Measurements from ENCODE around the gene RNU2-63P. TPM values are rescaled to one million over a fixed set of nuclear protein-coding genes. Genes with fewer than 3 reads are reported as not detected.

The RNU2-63P gene
- total and polyA plus RNA-seq, 2 of the 8 experiments (the other 6 are each of a cell fraction or from before 2014, with no cell fraction given): 6.6 TPM; not detected in 1

DNA sequence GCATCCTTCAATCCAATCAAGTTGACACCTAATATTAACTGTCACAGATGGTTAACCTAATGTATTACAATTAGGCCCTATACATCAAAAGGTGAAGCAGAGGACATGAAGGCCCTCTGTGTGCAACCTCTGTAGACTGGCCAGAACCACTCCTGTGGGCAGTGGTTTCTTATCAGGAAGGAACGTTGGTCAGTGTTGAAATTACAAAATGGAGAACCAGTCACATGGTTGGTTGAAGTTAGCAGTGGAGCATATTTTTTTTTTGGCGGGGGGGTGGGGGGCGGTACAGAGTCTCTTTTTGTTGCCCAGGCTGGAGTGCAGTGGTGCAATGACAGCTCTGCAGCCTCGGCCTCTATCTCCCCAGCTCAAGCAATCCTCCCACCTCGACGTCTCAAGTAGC, 19.8 kb downstream of the RNU2-63P start:
- Histone ChIP-seq H3K36me3 (ENCODE audit: control insufficient read depth in 2 of 4, insufficient read depth in 4 of 4, low read length in 3 of 4) (no peaks in the 10 kb centered on the region), H4K91ac (replicated peaks; ENCODE audit: insufficient read length, low read length) (no peak overlapping the region), H2BK20ac (ENCODE audit: low read length) (no peak overlapping the region), H3K18ac (ENCODE audit: extremely low read depth, low read length) (no peak overlapping the region), H3K27ac (ENCODE audit: low read depth, low read length) (no peak overlapping the region), H2BK12ac (ENCODE audit: low read depth, low read length) (no peak overlapping the region), H2AK5ac (ENCODE audit: low read depth, low read length) (no peak overlapping the region), H2BK5ac (ENCODE audit: low read depth, low read length) (no peak overlapping the region), H3K4ac (replicated peaks; ENCODE audit: insufficient read length, low read depth, low read length) (no peak overlapping the region), H3K79me1 (ENCODE audit: low read depth, low read length) (no peaks in the 10 kb centered on the region), H4K5ac (ENCODE audit: insufficient read length, low read depth, low read length) (no peak overlapping the region), H3K9me3 (ENCODE audit: insufficient read depth in 2 of 2, low read depth in 1 of 2, low read length in 1 of 2) (0 out of 4 replicates have a peak, but pooled peaks cover 0 to 2% of the 10 kb centered on the region in 2 experiments), H2BK15ac (ENCODE audit: low read length) (no peak overlapping the region), H3K4me2 (ENCODE audit: insufficient read depth in 1 of 2, low read depth in 2 of 2, low read length in 2 of 2) (no peak overlapping the region), H2AFZ (ENCODE audit: low read length) (no peak overlapping the region), H3K4me3 (ENCODE audit: extremely low read depth in 1 of 4, insufficient read depth in 2 of 4, low read depth in 3 of 4, low read length in 4 of 4) (no peak overlapping the region), H3K23me2 (ENCODE audit: low read depth, low read length) (no peaks in the 10 kb centered on the region), H3K27me3 (replicated peaks in 1 of 4; ENCODE audit: control insufficient read depth in 3 of 4, extremely low read depth in 1 of 4, insufficient read depth in 3 of 4, low read length in 3 of 4) (no peaks in the 10 kb centered on the region), H4K8ac (ENCODE audit: extremely low read depth, insufficient read depth, low read length) (no peak overlapping the region), H3K4me1 (replicated peaks in 1 of 4; ENCODE audit: control insufficient read depth in 3 of 4, insufficient read depth in 4 of 4, low read length in 3 of 4) (peaks cover 0 to 1% (median 0%) of the 10 kb centered on the region in 4 experiments; a peak in 1 of 7 replicates), H3K9ac (replicated peaks in 1 of 4; ENCODE audit: extremely low read depth in 1 of 4, low read depth in 3 of 4, low read length in 3 of 4) (no peak overlapping the region), H3K79me2 (ENCODE audit: control insufficient read depth in 1 of 2, insufficient read depth in 2 of 2, low read length in 2 of 2) (no peaks in the 10 kb centered on the region), H3K56ac (replicated peaks; ENCODE audit: insufficient read length, low read depth, low read length) (no peak overlapping the region), H3K14ac (ENCODE audit: insufficient read length) (no peak overlapping the region), H3K23ac (ENCODE audit: insufficient read length) (no peak overlapping the region), H4K20me1 (replicated peaks in 1 of 2; ENCODE audit: control insufficient read depth in 1 of 2, insufficient read depth in 2 of 2, low read length in 2 of 2) (no peaks in the 10 kb centered on the region), H2BK120ac (replicated peaks; ENCODE audit: low read depth, low read length) (no peak overlapping the region)
- no peak for DNase-seq (ENCODE audit: low read depth in 1 of 2, low spot score in 2 of 2)
- WGBS, 2 experiments (ENCODE audit: extremely low coverage in 1 of 2, insufficient coverage in 1 of 2, insufficient read length in 1 of 2, insufficient replicate concordance in 2 of 2, low coverage in 1 of 2, low lambda C conversion rate in 2 of 2, missing lambda C conversion rate in 1 of 2): 92% methylated on average over 6 of the region's 6 CpGs; no CpG with 5 or more reads in 1 of the 2 experiments
- POLR2A ChIA-PET (ENCODE audit: partially characterized antibody): interaction anchor here (0.6 to 2.4 kb wide), 2 partner anchors 9 to 19 kb away, joined by 3 to 9 read pairs; partner anchors contain the start of gene RNU2-63P
- no peak for TF ChIP-seq POLR2A (IDR thresholded peaks at IDR 0.05; ENCODE audit: control extremely low read depth in 1 of 2, low read depth in 2 of 2, low read length in 2 of 2)
- TF ChIP-seq ZNF274 (IDR thresholded peaks at IDR 0.05; ENCODE audit: borderline replicate concordance, extremely low read depth, low read length): no peak
- no peak for TF ChIP-seq TAF1 (IDR thresholded peaks at IDR 0.05; ENCODE audit: low read depth, low read length)
- TF ChIP-seq TAF7 (optimal IDR thresholded peaks at IDR 0.05; ENCODE audit: borderline replicate concordance, low read depth, low read length): no peak
- TF ChIP-seq CEBPB (IDR thresholded peaks at IDR 0.05; ENCODE audit: low read depth, low read length): no peak
- no peak for TF ChIP-seq CHD1 (IDR thresholded peaks at IDR 0.05; ENCODE audit: low read depth, low read length)
- CTCF ChIA-PET (ENCODE audit: partially characterized antibody): no interaction called here
- no peak for FAIRE-seq

Measured in H1 (cell line).